DLD1 (cell line): Measurements from ENCODE around the gene CPLX1.

Experiments used
- in situ Hi-C: cut with HindIII; loops from 2 replicates; pipeline ENCODE4 v1.10.0; 2017; ENCODE audit warnings: low sequenced_read_pairs

Gene CPLX1

DNA sequence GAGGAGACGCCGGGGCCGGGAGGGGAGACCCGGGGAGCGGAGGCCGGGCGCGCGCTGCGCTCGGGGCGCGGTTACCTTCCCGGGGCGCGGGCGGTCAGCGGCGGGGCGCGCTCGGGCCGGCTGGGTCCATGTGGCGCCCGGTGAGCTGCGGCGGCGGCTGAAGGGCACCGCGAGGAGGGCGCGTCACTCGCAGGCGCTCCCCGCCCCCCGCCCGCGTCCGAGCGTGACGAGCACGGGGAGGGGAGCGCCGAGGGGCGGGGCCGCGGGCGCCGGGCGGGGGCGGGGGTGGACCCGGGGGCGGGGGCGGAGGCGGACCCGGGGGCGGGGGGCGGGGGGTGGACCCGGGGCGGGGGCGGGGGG lies at the start of gene CPLX1:
CPLX1 (minus strand) TSS at position 159 of the 360 bp plus-strand sequence. CDS start 1,607 bp downstream, outside the sequence.
- in situ Hi-C loops: no loop called here

DNA sequence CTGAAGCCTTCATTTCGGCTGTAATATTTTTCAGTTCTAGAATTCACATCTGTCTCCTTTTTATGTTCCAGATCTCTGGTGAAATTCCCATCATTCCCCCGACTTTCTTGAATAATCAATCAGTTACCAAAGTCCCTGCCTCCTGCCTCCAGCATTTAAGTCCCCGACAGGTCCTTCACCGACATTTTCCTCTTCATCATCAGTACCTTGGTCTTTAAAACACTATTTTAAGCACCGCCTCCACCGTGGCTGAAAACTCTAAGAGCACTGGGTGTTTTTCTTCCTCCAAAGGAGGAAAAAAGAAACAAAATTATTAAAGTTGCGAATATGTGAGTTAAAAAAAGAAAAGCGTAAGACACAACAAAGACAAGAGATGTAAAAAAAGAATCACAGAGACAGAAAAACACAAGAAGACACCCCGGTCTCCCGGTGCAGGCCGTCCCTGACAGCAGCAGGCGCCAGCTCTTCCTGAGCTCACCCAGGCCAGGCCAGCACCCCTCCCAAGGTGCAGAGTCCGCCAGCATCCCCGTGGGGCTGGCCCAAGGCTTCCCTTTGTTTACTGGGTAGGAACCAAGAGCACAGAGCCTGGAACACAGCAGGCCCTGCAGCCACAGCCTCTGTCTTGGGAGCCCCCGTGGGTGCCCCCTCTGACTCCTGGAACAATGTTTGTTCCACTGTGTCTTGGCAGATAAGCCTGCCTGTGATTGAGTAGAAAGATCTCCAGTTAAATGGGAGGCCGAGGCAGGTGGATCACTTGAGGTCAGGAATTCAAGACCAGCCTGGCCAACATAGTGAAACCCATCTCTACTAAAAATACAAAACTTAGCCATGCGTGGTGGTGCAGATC lies 49.3 kb upstream of the CPLX1 start:
- in situ Hi-C loops: no loop called here

DNA sequence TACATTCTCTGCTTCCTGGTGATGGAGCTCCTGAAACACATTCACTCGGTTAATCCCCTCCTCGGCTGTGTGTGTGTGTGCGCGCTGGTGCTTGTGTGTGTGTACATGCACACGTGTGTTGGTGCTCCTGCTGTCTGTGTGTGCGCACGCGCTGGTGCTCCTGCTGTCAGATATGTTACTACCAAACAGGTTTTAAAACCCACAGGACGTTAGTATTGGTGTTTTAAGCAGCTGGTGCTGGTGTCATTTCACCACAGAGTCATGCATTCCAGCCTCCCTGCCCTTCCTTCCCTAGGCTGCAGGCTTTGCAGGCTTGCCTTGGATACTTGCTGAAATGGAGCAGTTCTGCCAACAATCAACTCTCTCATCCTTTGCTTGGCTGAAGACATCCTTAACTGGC lies 48.1 kb upstream of the CPLX1 start:
- in situ Hi-C loops: no loop called here

DNA sequence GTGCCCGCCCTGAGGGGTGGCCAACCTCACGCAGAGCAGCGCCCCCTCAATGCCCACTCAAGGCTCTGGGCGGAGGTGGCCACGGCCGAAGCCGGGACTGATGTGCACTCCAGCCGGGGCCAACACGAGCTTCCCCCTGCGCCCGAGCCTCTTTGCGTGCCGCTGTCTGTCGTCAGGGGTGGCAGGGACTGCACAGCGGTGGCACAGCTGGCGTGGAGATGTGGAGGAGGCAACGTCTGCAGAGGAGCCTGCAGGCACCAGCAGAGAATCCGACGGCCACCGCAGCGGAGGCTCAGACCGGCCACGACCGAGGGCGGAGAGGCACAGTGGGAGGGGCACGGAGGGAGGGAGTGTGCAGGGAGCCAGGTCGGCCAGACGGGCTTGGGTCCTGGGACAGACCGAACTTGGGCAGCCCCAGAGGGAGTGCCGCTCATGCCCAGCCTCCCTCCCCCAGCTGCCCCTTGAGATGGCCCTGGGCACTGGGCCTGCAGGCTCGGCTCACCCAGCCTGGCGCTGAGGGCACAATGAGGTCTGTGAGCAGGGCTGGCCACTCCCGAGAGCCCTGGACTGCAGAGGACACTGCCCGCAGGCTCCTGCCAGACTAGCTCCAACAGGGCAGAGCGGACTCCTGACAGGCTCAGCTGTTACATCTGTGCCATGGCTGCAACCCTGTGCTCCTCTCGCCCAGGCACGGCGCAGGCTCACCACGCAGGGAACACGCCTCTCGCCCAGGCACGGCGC lies 46.5 kb upstream of the CPLX1 start:
- in situ Hi-C loops: no loop called here

DNA sequence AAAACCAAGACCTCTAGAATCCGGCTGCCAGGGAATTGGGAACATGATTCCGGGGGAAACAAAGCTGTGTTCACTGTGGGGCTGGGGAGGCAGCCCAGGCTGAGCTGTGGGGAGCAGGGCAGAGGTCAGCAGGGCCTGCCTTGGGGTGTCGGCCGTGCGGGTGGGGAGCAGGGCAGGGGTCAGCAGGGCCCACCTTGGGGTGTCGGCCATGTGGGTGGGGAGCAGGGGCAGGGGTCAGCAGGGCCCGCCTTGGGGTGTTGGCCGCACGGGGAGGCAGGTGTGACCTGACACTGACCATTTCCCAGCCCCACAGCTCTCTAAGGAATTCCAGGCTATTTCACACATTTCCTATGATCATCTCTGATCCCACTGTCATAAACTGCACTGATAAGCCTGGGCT lies 45.6 kb upstream of the CPLX1 start:
- in situ Hi-C loops: no loop called here

DNA sequence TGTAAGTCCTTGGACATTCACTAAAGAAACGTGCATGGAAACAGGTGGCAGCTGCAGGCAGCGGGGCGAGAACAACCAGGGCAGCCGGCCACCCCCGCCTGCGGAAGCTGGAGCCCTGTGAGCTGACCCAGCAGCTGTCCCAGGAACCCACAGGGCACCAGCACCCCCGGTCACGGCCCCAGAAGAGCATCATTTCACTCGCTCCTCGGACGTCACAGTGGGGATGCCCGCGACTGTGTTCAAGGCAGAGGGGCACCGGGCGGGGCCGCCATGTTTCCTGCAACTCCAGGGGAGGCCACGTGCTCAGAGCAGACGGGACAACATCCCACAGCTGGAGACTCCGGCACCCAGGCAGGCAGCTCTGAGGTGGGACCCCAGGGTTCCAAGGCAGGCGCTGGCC lies 45.0 kb upstream of the CPLX1 start:
- in situ Hi-C loops: no loop called here

- in situ Hi-C loops: no loop called here
These were observed 43.8 kb upstream of the CPLX1 start for GRCh38 chr4:869776-870175.

DNA sequence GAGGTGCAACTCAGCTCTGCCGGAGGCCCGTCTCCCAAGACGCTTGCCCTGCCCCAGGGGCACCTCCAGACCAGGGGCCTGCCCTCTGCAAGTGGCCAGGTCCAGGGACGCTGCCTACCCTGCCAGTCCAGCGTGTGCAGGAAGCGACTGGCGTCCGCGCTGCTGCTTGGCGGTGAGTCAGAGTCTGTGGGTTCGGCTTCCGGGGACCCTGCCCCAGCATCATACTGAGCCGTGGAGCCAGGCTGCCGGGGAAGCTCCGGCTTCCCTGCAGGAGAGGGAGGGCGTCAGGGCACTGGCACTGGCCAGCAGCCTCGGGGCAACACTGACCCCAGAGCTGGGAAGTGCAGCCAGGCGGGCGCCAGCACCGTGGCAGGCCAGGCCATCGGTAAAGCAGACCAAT lies 42.5 kb upstream of the CPLX1 start:
- in situ Hi-C loops: no loop called here

GRCh38 chr4:867526-868250 lies 41.8 kb upstream of the CPLX1 start:
- in situ Hi-C loops: no loop called here

- in situ Hi-C loops: no loop called here
These were observed 40.9 kb upstream of the CPLX1 start for GRCh38 chr4:866761-867390.

- in situ Hi-C loops: no loop called here
These were observed 40.3 kb upstream of the CPLX1 start for GRCh38 chr4:866068-866760.

GRCh38 chr4:865572-865971 lies 39.6 kb upstream of the CPLX1 start:
- in situ Hi-C loops: no loop called here

DNA sequence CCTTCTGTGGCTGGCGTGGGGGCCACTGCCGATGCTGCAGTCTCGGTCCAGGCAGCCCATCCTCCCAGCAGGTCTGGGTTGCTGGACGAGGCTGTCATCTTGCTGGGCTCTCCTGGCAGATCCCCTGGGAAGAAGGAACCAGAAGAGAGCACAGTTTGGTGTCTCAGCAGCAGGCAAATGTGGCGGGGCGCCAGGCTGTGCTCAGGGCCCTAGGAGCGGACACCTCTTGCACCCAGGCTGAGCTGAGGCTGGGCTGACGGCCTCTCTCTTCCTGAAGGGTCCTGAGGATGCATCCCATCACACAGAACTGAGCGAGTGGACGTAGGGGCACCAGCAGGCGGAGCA lies 39.2 kb upstream of the CPLX1 start:
- in situ Hi-C loops: no loop called here

DNA sequence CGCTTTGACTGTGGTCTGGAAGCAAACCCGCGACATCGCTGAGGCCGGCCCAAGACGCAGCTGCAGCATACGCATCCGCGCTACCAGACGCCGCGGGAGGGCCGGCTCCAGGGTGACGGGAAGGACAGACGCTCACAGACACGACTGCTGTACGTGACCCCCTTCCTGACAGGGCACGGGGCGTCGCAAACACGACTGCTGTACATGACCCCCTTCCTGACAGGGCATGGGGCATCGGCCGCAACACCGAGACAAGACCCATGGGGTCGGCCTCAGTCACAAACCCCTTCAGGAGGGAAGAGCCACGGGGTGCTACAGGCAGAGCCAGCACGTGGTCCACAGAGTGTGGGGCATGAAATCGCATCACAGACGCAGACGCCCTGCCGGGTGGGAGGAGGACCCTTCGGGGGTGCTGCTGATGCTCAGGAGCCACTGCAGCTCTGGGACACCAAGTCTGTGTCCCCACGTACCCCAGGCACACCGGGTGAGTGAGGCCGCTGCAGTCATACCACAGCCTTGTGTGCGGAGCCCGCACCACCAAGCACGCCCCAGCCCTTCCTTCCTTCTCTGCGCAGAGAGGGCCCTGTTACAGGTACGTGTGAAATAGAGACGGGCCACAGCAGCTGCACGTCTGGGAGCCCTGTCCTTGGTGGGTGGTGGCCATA lies 38.7 kb upstream of the CPLX1 start:
- in situ Hi-C loops: no loop called here

- in situ Hi-C loops: no loop called here
These were observed 34.6 kb upstream of the CPLX1 start for GRCh38 chr4:860561-860960.

- in situ Hi-C loops: no loop called here
These were observed 33.6 kb upstream of the CPLX1 start for GRCh38 chr4:859496-859895.

DNA sequence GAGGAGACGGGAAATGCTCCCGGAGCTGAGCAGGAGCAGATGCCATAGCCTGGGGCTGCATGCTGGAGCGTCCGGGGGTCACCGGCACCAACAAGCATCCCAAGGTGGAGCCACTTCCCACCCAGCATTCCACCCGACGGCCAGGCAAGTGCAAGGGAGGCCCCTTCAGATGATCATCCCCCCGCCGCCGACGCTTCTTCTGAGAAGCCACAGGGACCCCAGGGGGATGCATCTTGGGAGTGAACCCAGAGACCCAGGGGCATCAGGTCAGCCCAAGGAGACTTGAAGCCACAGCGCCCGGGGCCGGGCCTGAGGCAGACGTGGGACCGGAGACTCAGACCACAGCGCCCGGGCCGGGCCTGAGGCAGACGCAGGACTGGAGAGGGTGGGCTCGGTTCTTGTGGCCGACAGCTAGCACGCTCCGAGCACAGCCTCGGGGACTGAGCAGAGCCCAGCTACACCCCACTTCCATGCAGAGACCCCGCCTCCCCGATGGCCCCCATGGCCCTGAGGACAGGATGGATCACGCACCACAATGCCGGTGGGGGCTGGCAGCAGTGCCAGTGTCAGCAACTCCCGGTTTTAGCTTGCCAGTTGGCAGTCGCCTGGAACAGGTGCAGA lies 33.0 kb upstream of the CPLX1 start:
- in situ Hi-C loops: no loop called here

DNA sequence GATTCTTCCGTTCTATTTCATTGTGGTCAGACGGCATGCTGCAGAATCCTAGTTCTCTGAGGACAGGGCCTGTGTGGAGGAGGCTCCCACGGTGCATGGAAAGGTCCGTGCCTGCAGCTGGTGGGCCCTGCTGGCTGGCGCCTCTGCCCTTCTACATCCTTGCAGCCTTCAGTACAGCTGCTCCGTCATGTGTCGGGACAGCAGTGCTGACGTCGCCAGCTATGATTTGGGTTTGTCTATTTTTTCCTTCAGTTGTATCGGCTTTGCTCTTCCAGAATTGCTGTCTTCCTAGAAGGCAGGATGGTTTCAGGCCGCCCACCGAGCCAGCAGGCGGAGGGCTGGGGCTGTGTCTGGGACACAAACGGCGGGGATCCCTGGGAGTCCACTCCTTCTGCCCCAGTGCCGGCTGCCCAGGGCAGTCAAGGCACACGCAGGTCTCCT lies 32.1 kb upstream of the CPLX1 start:
- in situ Hi-C loops: no loop called here

DNA sequence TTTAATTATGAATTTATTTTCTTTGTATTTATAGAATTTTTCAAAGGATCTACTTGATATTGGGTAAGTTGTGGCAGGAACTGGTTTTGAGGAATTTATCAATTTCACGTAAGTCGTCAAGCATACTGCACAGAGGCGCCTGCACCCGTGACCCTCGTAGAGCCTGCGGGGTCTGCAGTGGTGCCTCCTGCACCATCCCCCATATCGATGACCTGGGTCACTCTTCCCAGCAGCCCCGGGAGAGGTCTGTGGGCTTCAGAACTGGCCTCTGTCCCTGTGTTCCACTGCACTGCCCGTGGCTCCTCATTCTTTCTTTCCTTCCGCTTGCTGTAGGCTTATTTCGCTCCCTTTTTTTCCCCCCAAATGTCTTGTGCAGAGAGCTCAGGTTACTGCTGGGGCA lies 31.5 kb upstream of the CPLX1 start:
- in situ Hi-C loops: no loop called here
